Colonic mucosa (tissue), 4 donors: ENCODE data around the gene FYCO1. TPM values are rescaled to one million over a fixed set of nuclear protein-coding genes. Genes with fewer than 3 reads are reported as not detected.

Source experiments
- DNase-seq: peaks from one replicate; pipeline ENCODE4 v3.0.0-alpha.2; 2020
- H3K27ac ChIP-seq: fragments of 200-600 bp; one replicate; pipeline ENCODE4 v1.8.0; 2021
- H3K27me3 ChIP-seq: fragments of 200-600 bp; one replicate; pipeline ENCODE4 v1.8.0; 2021
- H3K36me3 ChIP-seq: fragments of 200-600 bp; one replicate; pipeline ENCODE4 v1.8.0; 2021
- H3K4me1 ChIP-seq: fragments of 200-600 bp; one replicate; pipeline ENCODE4 v1.8.0; 2021; ENCODE audit warnings: mild to moderate bottlenecking
- H3K4me3 ChIP-seq: fragments of 200-600 bp; one replicate; pipeline ENCODE4 v1.8.0; 2021
- H3K9ac ChIP-seq, 2 donors: one replicate each; pipeline ENCODE4 v1.7.0; 2013; ENCODE audit warnings: control low read depth in 2 of 2, low read depth in 2 of 2, low read length in 2 of 2
- H3K9me3 ChIP-seq: fragments of 200-600 bp; one replicate; pipeline ENCODE4 v1.8.0; 2021
- CTCF ChIP-seq: fragments of 200-600 bp; IDR thresholded peaks from one replicate; pipeline ENCODE4 v1.8.0; 2022; ENCODE audit warnings: antibody characterized with exemption, mild to moderate bottlenecking
- intact Hi-C: fragments of 100-400 bp; cut with DNase I; formaldehyde crosslinking; loops from one replicate; pipeline ENCODE4 v1.14.1; 2022
- total RNA-seq, 2 donors: library from RNA; stranded (reverse); fragmentation: NEBNext Ultra II Directional in 1 of 2; extraction: Animal tissue kit (Norgen Biotek cat#: 25700) in 1 of 2; gene quantifications; one replicate each; pipeline ENCODE4 v1.2.1, GENCODE V29; 2021
- donor health status: healthy.
- donor health status: DM: no; HTN: no; CAD: no.
- donor health status: DM: no; HTN: no; CAD: no.

FYCO1 gene
- total RNA-seq, 2 donors from 2014 or later: 21.7 to 30.8 TPM

DNA sequence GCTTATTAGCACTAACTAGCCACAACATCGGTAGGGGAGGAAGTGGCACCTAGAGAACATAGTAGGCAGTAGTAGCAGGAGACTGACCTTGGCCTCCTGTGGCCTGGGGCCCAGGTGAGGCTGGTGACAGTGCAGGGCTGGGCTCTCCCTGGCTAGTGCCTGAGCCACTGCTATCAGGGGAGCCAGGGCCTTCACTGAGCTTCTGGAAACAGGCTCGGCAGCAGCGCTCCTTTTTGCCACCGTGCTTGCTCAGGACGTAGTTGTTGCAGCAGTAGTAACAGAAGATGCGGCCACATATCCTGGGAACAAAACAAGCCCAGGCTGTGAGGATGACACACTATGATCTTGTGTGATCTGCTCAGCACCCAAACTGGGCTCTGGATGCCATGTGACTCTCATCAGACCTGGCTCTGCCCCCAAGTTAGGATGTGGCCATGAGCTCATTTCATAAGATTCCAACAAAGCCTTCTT lies 37.3 kb downstream of the FYCO1 start:
- intact Hi-C loops: no loop called here
- no peak for TF ChIP-seq CTCF
- no peak overlapping the region for H3K9ac ChIP-seq

GRCh38 chr3:45957586-45957985 lies 38.0 kb downstream of the FYCO1 start:
- intact Hi-C loops: no loop called here
- no peaks in the 10 kb centered on the region for H3K4me1 ChIP-seq
- H3K36me3 ChIP-seq: peaks cover 22% of the 10 kb centered on the region
- H3K27ac ChIP-seq: no peak overlapping the region
- no peaks in the 10 kb centered on the region for H3K27me3 ChIP-seq
- H3K9me3 ChIP-seq: no peaks in the 10 kb centered on the region
- H3K9ac ChIP-seq: no peak overlapping the region
- no peak for TF ChIP-seq CTCF
- DNase-seq: no peak
- no peak overlapping the region for H3K4me3 ChIP-seq

More for the DNA sequence above, 37.3 kb downstream of the FYCO1 start:
- no peaks in the 10 kb centered on the region for H3K4me1 ChIP-seq
- peaks cover 21% of the 10 kb centered on the region for H3K36me3 ChIP-seq
- DNase-seq: no peak
- H3K4me3 ChIP-seq: no peak overlapping the region
- H3K27me3 ChIP-seq: no peaks in the 10 kb centered on the region
- no peak overlapping the region for H3K27ac ChIP-seq
- no peaks in the 10 kb centered on the region for H3K9me3 ChIP-seq

GRCh38 chr3:45955706-45956105 lies 39.9 kb downstream of the FYCO1 start:
- Histone ChIP-seq H3K9ac (no peak overlapping the region), H3K27ac (no peak overlapping the region), H3K4me3 (no peak overlapping the region), H3K4me1 (no peaks in the 10 kb centered on the region), H3K27me3 (no peaks in the 10 kb centered on the region), H3K36me3 (peaks cover 29% of the 10 kb centered on the region), H3K9me3 (no peaks in the 10 kb centered on the region)
- intact Hi-C loops: no loop called here
- no peak for DNase-seq
- TF ChIP-seq CTCF: no peak

- intact Hi-C loops: no loop called here
- Histone ChIP-seq H3K4me3 (no peak overlapping the region), H3K27me3 (no peaks in the 10 kb centered on the region), H3K36me3 (peaks cover 26% of the 10 kb centered on the region), H3K9ac (no peak overlapping the region), H3K9me3 (no peaks in the 10 kb centered on the region), H3K4me1 (no peaks in the 10 kb centered on the region), H3K27ac (no peak overlapping the region)
- no peak for TF ChIP-seq CTCF
- DNase-seq: no peak
Observed at GRCh38 chr3:45955017-45955647, 40.5 kb downstream of the FYCO1 start.

DNA sequence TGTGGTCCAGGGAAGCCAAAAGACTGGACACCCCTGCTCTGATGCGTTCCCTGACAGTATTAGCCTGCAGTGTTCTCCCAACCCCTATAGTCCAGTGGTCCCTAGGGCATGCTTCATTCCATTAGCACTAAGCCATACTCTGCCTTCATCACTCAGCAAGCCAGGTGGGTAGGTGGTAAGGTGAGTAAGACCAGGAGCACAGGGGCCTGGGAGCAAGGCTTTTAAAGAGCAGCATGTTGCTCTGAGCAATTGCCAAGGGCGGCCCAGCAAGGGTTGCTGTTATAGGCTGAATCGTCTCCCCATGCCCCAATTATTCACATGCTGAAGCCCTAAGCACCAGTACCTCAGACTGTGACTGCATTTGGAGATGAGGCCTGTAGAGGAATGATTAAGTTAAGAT lies 41.3 kb downstream of the FYCO1 start:
- Histone ChIP-seq H3K4me1 (no peaks in the 10 kb centered on the region), H3K27ac (no peak overlapping the region), H3K9ac (no peak overlapping the region), H3K9me3 (no peaks in the 10 kb centered on the region), H3K36me3 (peaks cover 23% of the 10 kb centered on the region), H3K4me3 (no peak overlapping the region), H3K27me3 (no peaks in the 10 kb centered on the region)
- TF ChIP-seq CTCF: no peak
- no peak for DNase-seq
- intact Hi-C loops: no loop called here
